HuH-7.5 (cell line): ENCODE data around the gene DDI2.
A peak's percentile ranks its signal among the peaks of the same experiment; 100 is the strongest.
"Not testable (repeated sequence)": the region's sequence is repeated elsewhere in the genome, so short reads cannot be mapped to it uniquely, and the experiment has no call there.

Source experiments
- DNase-seq: peaks from one replicate; pipeline ENCODE4 v3.0.0; 2011; ENCODE audit warnings: low spot score

The DDI2 gene

DNA sequence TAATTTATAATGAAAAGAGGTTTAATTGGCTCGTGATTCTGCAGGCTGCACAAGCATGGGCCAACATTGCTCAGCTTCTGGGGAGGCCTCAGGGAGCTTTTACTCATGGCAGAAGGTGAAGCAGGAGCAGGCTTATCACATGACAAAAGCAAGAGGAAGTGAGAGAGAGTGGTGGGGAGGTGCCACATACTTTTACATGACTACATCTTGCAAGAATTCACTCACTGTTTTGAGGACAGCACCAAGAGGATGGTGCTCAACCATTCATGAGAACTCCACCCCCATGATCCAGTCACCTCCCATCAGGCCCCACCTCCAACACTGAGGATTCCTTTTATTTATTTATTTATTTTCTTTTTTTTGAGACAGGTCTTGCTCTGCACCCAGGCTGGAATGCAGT, 61.3 kb downstream of the DDI2 start:
- no peak for DNase-seq

GRCh38 chr1:15680131-15680530, 62.9 kb downstream of the DDI2 start:
- DNase-seq: no peak

- no peak for DNase-seq
These were observed 63.5 kb downstream of the DDI2 start for GRCh38 chr1:15680561-15681348.

DNA sequence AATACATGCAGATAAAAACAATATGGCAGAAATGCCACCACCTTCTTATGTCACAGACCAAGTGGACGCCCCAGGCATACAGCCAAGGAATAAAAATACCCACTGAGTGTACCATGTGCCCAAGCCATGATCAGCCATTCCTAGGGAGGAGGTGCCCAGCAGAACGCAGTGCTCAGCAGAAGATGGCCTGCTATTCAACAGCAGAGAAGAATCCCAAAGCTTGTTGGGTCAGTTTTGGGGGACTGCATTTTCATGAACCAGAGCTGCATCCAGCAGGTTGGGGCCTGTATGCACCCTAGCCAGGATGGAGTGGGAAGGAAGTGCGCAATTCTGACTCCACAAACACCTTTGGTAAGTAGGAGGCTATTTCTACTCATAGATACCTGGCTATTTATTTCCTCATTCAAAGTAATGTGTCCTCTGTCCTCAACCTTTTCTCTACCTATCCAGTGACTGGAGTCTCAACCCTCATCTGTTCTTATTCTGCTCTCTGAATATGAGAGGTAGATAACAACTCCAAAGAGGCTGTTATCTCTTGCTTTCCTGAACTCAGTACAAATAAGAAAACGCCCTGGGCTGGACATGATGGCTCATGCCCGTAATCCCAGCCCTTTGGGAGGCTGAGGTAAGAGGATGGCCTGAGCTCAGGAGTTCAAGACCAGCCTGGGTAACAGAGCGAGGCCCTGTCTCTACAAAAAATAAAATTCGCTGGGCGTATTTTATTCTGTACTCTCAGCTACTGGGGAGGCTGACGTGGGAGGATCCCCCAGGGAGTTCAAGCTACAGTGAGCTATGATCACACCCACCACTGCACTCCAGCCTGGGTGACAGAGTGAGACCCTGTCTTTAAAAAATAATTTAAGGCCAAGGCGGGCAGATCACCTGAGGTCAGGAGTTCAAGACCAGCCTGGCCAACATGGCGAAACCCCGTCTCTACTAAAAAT, 64.4 kb downstream of the DDI2 start:
- DNase-seq: no peak

DNA sequence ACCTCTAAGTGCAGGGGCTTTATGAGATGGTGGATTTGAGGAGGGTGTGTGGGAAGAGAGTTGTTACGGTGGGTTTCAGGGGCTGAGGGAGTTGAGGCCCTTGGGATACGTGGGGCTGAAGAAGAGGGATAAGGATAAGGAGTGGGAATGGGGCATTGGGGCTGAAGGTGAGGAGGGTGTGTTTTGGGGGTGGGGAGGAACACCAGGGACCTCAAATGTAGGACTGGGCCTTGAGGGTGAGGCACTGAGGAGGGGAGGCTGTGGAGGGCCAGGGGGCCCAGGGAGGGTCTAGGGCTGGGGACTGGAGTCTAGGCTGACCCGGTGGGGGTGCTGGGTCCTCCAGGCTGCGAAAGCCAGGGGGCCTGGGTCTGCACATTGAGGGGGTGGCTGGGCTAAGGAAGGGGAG, 65.7 kb downstream of the DDI2 start:
- no peak for DNase-seq

- DNase-seq: no peak
These were observed 66.2 kb downstream of the DDI2 start for GRCh38 chr1:15683345-15684039.

GRCh38 chr1:15684042-15684461, 66.8 kb downstream of the DDI2 start, which contains the start of gene PLEKHM2:
Gene PLEKHM2, plus strand, starts transcription at chr1:15684320. Its CDS starts 239 bp downstream, at chr1:15684559.
- DNase-seq: peak; percentile 72

- peak; percentile 84 for DNase-seq
These were observed 67.4 kb downstream of the DDI2 start for GRCh38 chr1:15684468-15685291.

GRCh38 chr1:15685820-15686219, 68.6 kb downstream of the DDI2 start:
- DNase-seq: no peak

GRCh38 chr1:15687446-15687845, 70.2 kb downstream of the DDI2 start:
- no peak for DNase-seq

DNA sequence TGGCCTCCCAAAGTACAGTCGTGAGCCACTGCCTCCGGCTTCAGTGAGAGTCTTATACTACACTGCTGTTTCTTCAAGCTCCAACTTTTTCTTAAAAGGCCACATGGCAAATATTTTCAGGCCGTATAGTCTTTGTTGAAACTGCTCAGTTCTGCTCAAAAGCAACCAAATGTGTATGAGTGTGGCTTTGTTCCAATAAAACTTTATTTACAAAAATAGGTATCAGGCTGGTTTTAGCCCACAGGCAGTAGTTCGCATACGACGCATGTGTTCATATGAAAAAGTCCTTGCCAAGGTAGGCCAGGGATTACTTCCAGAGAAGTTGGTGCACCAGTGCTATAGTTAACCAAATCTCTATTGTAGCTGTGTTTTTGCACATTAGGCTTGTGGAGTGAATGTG, 73.1 kb downstream of the DDI2 start:
- no peak for DNase-seq

DNA sequence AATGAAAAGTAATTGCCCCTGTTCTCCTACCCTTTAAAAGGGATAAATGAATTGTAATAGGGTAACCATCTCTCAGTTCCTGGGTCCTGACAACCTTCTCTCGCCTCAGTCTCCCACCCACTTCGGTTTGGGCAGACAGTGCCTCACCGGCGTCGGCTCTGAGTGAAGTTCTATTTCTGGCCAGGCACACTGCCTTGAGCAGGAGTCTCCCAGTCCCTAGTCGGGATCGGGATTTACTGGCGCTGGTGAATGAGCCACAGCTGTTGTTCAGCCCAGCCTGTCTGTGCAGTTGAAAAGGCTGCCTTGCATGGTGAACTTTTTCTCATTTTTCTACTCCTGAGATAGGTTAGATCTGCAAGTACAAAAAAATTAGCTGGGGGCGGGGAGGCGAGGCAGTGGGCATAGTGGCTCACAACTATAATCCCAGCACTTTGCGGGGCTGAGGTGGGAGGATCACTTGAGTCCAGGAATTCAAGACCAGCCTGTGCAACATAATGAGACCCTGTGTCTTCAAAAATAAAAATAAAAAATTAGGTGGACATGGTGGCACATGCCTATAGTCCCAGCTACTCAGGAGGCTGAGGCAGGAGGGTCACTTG, 74.3 kb downstream of the DDI2 start:
- DNase-seq: no peak

DNA sequence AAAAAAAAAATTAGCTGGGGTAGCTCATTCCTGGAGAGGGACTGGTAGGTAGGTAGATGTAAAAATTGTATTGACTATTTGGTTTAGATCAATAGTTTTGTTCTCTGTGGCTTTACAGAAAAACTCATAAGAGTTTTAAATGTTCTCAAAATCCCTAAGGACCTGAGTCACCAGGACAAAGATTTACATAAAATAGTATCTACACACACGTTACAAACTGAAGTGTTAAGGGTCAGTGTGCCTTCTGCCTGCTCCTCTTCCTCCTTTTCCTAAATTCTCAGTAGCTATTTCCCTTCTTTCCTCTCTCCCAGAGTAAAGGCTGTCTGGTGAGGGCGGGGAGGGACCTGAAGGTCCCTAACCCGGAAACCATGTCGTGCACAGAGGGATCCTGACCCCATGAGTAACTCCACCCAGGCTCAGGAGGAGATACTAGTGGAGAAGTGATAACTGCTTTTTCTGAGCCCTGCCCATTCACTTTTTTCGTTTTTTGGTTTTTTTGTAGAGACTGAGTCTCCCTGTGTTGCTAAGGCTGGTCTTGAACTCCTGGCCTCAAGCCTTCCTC, 74.9 kb downstream of the DDI2 start:
- DNase-seq: no peak

DNA sequence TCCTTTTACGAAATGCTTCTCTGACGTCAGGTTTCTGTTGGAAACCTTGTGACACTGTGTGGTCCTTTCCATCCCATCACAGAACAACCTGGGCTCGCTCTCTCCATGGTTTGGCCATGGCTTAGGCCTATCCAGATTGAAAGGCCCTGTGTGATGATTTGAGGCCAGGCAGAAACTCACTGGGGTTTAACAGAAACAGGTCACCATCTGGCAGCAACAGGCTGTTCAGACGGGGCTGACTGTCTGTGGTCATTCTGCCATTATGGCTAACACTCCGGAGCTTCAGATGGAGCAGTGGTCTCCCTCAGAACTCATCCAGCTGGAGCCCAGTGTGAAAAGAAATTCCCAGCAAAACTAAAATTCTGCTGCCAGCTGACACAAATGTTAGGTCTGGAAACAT, 76.1 kb downstream of the DDI2 start:
- no peak for DNase-seq

- no peak for DNase-seq
These were observed 79.8 kb downstream of the DDI2 start for GRCh38 chr1:15696956-15697521.

DNA sequence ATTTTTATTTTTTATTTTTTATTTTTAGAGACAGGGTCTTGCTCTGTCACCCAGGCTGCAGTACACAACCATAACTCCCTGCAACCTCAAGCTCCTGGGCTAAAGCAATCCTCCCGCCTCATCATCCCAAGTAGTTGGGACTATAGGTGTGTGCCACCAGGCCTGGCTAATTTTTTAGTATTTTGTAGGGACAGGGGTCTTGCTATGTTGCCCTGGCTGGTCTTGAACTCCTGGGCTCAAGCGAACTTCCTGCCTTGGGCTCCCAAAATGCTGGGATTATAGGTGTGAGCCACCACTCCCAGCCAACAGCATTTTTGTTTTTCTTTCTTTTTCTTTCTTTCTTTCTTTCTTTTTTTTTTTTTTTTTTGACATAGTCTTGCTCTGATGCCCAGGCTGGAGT, 80.9 kb downstream of the DDI2 start:
- no peak for DNase-seq

- DNase-seq: not testable (repeated sequence)
These were observed 82.1 kb downstream of the DDI2 start for GRCh38 chr1:15699321-15699720.

DNA sequence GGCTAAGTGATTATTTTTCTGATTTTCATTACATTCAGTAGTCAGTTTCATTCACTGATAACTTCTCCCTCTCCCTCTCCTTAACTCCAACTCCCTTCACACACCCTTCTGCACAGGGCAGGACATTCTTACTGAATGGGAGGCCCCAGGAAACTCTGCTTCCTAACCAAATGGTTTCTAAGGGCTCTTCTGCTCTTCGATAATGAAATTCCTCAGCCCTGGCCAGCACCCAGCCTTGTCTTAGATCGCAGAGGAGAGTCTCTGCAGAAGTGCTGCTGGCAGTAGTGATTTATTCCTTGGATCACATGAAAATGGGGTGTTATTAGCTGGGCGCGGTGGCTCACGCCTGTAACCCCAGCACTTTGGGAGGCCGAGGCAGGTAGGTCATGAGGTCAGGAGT, 83.2 kb downstream of the DDI2 start:
- no peak for DNase-seq

DNA sequence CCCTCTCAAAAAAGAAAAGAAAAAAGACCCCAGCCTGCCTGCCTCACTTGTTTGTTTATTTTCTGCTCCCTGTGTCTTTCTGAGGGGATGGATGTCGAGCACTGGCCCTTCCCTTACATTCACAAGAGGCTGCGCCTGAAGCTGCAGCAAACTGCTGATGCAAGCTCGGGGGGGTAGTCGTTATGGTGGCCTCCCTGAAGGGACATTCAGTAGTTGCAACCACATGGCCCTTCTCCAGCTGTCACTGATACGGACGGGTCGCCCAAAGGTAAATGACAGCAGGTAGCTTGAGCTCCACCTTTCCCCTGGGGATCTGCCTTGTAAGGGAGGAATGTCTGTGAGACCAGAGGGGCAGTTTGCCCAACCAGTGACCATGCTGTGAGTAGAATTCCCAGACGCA, 84.5 kb downstream of the DDI2 start:
- DNase-seq: no peak
